Fibroblast of lung (primary cell): ENCODE measurements around the gene SLIT3. TPM values are rescaled to one million over a fixed set of nuclear protein-coding genes. Genes with fewer than 3 reads are reported as not detected.

Experiments
- DNase-seq, 2 donors: peaks; one replicate each; pipeline versions ENCODE4 v3.0.0 to v3.0.0-alpha.2; 2010; ENCODE audit warnings: low read depth in 2 of 2
- H2AFZ ChIP-seq: 2 replicates; pipeline ENCODE4 v1.5.1; 2012; ENCODE audit warnings: low read length, control low read depth, inconsistent platforms
- H3K27ac ChIP-seq: 2 replicates; pipeline ENCODE4 v1.5.1; 2011; ENCODE audit warnings: low read length, control low read depth; ENCODE audit not compliant: insufficient read depth
- H3K27me3 ChIP-seq: 2 replicates; pipeline ENCODE4 v1.5.1; 2011; ENCODE audit warnings: mild to moderate bottlenecking, low read length; ENCODE audit not compliant: control insufficient read depth, insufficient read depth
- H3K36me3 ChIP-seq: 2 replicates; pipeline ENCODE4 v1.5.1; 2011; ENCODE audit warnings: low read length; ENCODE audit not compliant: control insufficient read depth, insufficient read depth
- H3K4me1 ChIP-seq: 2 replicates; pipeline ENCODE4 v1.5.1; 2011; ENCODE audit warnings: low read length; ENCODE audit not compliant: control insufficient read depth, insufficient read depth; ENCODE audit errors: extremely low read depth
- H3K4me2 ChIP-seq: 2 replicates; pipeline ENCODE4 v1.5.1; 2011; ENCODE audit warnings: low read length, control low read depth; ENCODE audit not compliant: insufficient read depth; ENCODE audit errors: extremely low read depth
- H3K4me3 ChIP-seq, 4 experiments: fragments of 200-600 bp in 1 of 4; sonication (generic) in 1 of 4; replicated peaks in 1 of 4; 2 replicates each; pipeline ENCODE4 v1.5.1; 2011 to 2016; ENCODE audit warnings: low read length in 4 of 4, low read depth in 3 of 4, mild to moderate bottlenecking in 3 of 4, control low read depth in 2 of 4, inconsistent platforms in 1 of 4, mixed read lengths in 1 of 4; ENCODE audit not compliant: insufficient read depth in 1 of 4; ENCODE audit errors: control extremely low read depth in 1 of 4
- H3K79me2 ChIP-seq: 2 replicates; pipeline ENCODE4 v1.5.1; 2012; ENCODE audit warnings: mild to moderate bottlenecking, low read length, inconsistent platforms; ENCODE audit not compliant: control insufficient read depth, insufficient read depth
- H3K9ac ChIP-seq: 2 replicates; pipeline ENCODE4 v1.5.1; 2011; ENCODE audit warnings: mild to moderate bottlenecking, low read length, control low read depth; ENCODE audit not compliant: insufficient read depth
- H3K9me3 ChIP-seq: 2 replicates; pipeline ENCODE4 v1.5.1; 2012; ENCODE audit warnings: low read depth, low read length; ENCODE audit not compliant: control insufficient read depth, insufficient read depth
- H4K20me1 ChIP-seq: 2 replicates; pipeline ENCODE4 v1.5.1; 2011; ENCODE audit warnings: low read length; ENCODE audit not compliant: control insufficient read depth, insufficient read depth; ENCODE audit errors: extremely low read depth
- CTCF ChIP-seq, 2 donors: IDR thresholded peaks in 1 of 2; conservative IDR thresholded peaks in 1 of 2; 1 replicate in 1 of 2; 2 replicates in 1 of 2; pipeline ENCODE4 v1.5.1; 2011 to 2012; ENCODE audit warnings: low read length in 2 of 2, control low read depth in 1 of 2, inconsistent platforms in 1 of 2, low read depth in 1 of 2, mild to moderate bottlenecking in 1 of 2
- EZH2 ChIP-seq: IDR thresholded peaks from 2 replicates; pipeline ENCODE4 v1.5.1; 2012; ENCODE audit warnings: low read length, control low read depth, mild to moderate bottlenecking; ENCODE audit errors: missing control alignments
- polyA plus RNA-seq, 2 donors: library from polyadenylated mRNA; depleted of rRNA in 1 of 2; stranded (reverse) in 1 of 2; unstranded in 1 of 2; fragments of >200 nt; gene quantifications; 2 replicates each; pipeline ENCODE4 v1.2.1, GENCODE V29; 2011 to 2012; ENCODE audit warnings: missing spikeins in 1 of 2
- total RNA-seq: library from RNA; depleted of rRNA; stranded (reverse); fragments of >200 nt; gene quantifications from 2 replicates; pipeline ENCODE4 v1.2.1, GENCODE V29; 2014

Gene SLIT3
- total and polyA plus RNA-seq, 2 donors (not counting 1 experiment from before 2014, with no cell fraction given), result 1.6 to 4.6 TPM

DNA sequence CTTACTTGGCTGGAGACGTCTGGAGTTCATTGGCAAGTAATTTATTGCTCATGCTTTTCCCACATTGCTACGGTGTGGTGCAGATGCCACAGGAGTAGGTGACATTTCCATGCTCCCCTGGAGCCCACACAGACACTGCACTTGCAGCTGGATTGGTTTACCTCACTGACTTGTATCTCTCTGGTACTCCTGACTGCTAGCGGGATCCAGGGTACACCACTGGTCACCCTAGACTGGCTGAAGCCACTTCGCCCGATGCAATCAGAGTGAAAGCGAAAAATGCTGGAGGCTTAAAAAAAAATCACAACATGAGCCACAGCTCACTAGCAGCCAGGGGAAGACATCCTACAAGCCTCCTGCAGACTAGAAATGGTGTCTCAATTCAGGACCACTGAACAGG lies 32.6 kb upstream of the SLIT3 start:
- Histone ChIP-seq H3K9me3 (no peaks in the 10 kb centered on the region), H3K27ac (no peak overlapping the region), H3K27me3 (no peaks in the 10 kb centered on the region), H3K4me1 (no peaks in the 10 kb centered on the region), H3K36me3 (no peaks in the 10 kb centered on the region), H2AFZ (no peak overlapping the region), H3K79me2 (no peaks in the 10 kb centered on the region), H4K20me1 (no peaks in the 10 kb centered on the region), H3K4me2 (no peak overlapping the region), H3K9ac (no peak overlapping the region), H3K4me3 (no peak overlapping the region)
- DNase-seq, result no peak
- TF ChIP-seq EZH2 (no peak), CTCF (conservative IDR thresholded peaks at IDR 0.05 in 1 of 2, IDR thresholded peaks at IDR 0.05 in 1 of 2; ENCODE audit: low read depth in 1 of 2, low read length in 2 of 2) (no peak)

DNA sequence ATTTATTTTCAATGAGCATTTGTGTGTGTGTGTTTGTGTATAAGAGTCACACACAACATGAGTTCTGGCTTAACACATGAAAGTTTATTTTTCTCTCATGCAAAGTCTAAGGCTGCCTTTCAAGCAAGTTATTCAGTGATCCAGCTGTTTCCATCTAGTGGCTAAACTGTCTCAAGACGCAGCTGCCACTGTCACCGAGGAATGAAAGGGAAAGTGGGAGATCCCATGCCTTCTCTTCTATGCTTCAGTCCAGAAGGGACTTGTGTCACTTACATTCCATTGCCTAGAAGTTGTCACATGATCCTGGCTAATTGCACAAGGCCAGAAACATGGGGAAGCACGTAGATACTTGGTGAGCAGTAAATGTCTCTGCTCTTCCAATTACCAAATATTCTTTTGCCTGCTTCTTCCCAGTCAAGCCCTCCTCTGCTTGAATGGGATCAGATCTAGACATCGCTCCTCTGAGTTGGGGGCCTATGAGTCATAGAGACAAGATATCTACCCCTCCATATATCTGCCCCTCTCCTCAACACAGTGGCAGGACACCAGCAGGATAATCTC lies 30.4 kb upstream of the SLIT3 start:
- DNase-seq, result no peak
- Histone ChIP-seq H3K9me3 (no peaks in the 10 kb centered on the region), H3K4me1 (no peaks in the 10 kb centered on the region), H2AFZ (no peak overlapping the region), H3K4me3 (no peak overlapping the region), H3K27ac (no peak overlapping the region), H4K20me1 (no peaks in the 10 kb centered on the region), H3K27me3 (no peaks in the 10 kb centered on the region), H3K9ac (no peak overlapping the region), H3K4me2 (no peak overlapping the region), H3K79me2 (no peaks in the 10 kb centered on the region), H3K36me3 (no peaks in the 10 kb centered on the region)
- no peak for TF ChIP-seq CTCF (conservative IDR thresholded peaks at IDR 0.05 in 1 of 2, IDR thresholded peaks at IDR 0.05 in 1 of 2; ENCODE audit: low read depth in 1 of 2, low read length in 2 of 2)
- TF ChIP-seq EZH2, result no peak

GRCh38 chr5:169328401-169328800 lies 27.5 kb upstream of the SLIT3 start:
- no peak overlapping the region for H3K27ac ChIP-seq
- TF ChIP-seq EZH2, result no peak
- no peak for TF ChIP-seq CTCF (conservative IDR thresholded peaks at IDR 0.05 in 1 of 2, IDR thresholded peaks at IDR 0.05 in 1 of 2; ENCODE audit: low read depth in 1 of 2, low read length in 2 of 2)
- no peaks in the 10 kb centered on the region for H4K20me1 ChIP-seq
- no peaks in the 10 kb centered on the region for H3K4me1 ChIP-seq
- no peak for DNase-seq
- no peak overlapping the region for H3K4me2 ChIP-seq
- no peaks in the 10 kb centered on the region for H3K9me3 ChIP-seq
- no peak overlapping the region for H2AFZ ChIP-seq
- no peaks in the 10 kb centered on the region for H3K79me2 ChIP-seq
- H3K36me3 ChIP-seq, result no peaks in the 10 kb centered on the region
- no peak overlapping the region for H3K4me3 ChIP-seq
- H3K27me3 ChIP-seq, result no peaks in the 10 kb centered on the region
- H3K9ac ChIP-seq, result no peak overlapping the region
